ENCODE measurements around the gene CACNA2D2. TPM values are rescaled to one million over a fixed set of nuclear protein-coding genes. Genes with fewer than 3 reads are reported as not detected.

Gene CACNA2D2
- total and polyA plus RNA-seq, 4 donors, result 0.10 to 0.19 (median 0.15) TPM

GRCh38 chr3:50495609-50496423 lies 7.6 kb downstream of the CACNA2D2 start:
- no peak overlapping the region for H3K9ac ChIP-seq (ENCODE audit: low read depth in 1 of 2, low read length in 2 of 2)
- H3K9me3 ChIP-seq (ENCODE audit: control insufficient read depth in 4 of 4, low read length in 3 of 4), result no peaks in the 10 kb centered on the region
- no peaks in the 10 kb centered on the region for H3K4me1 ChIP-seq (ENCODE audit: control insufficient read depth in 4 of 4, insufficient read depth in 4 of 4, low read length in 3 of 4)
- DNase-seq (ENCODE audit: low spot score), result no peak
- H3K27ac ChIP-seq (ENCODE audit: low read depth in 1 of 2, low read length in 2 of 2), result no peak overlapping the region
- no peaks in the 10 kb centered on the region for H3K36me3 ChIP-seq (ENCODE audit: control insufficient read depth in 4 of 4, insufficient read depth in 3 of 4, low read depth in 1 of 4, low read length in 3 of 4)
- 87% methylated on average over 16 of the region's 16 CpGs for WGBS
- TF ChIP-seq EGR1 (IDR thresholded peaks at IDR 0.05; ENCODE audit: low read depth in 2 of 2) (no peak), HNF4A (conservative IDR thresholded peaks at IDR 0.05) (no peak), YY1 (IDR thresholded peaks at IDR 0.05) (no peak), CTCF (IDR thresholded peaks at IDR 0.05; ENCODE audit: low read depth, low read length, missing input control) (no peak), GABPA (IDR thresholded peaks at IDR 0.05 in 1 of 2, conservative IDR thresholded peaks at IDR 0.05 in 1 of 2) (no peak), HNF4G (IDR thresholded peaks at IDR 0.05) (no peak), REST (IDR thresholded peaks at IDR 0.05) (no peak), RAD21 (IDR thresholded peaks at IDR 0.05) (no peak), RXRA (IDR thresholded peaks at IDR 0.05) (no peak), NR2F2 (IDR thresholded peaks at IDR 0.05) (no peak)
- peaks cover 0 to 2% (median 0%) of the 10 kb centered on the region in 4 donors for H3K27me3 ChIP-seq (ENCODE audit: control insufficient read depth in 4 of 4, insufficient read depth in 4 of 4, low read length in 3 of 4)
- no peak overlapping the region for H3K4me3 ChIP-seq (ENCODE audit: low read depth in 1 of 3, low read length in 3 of 3)

GRCh38 chr3:50494126-50494525 lies 9.3 kb downstream of the CACNA2D2 start:
- Histone ChIP-seq H3K4me1 (ENCODE audit: control insufficient read depth in 4 of 4, insufficient read depth in 4 of 4, low read length in 3 of 4) (no peaks in the 10 kb centered on the region), H3K4me3 (ENCODE audit: low read depth in 1 of 3, low read length in 3 of 3) (no peak overlapping the region), H3K27ac (ENCODE audit: low read depth in 1 of 2, low read length in 2 of 2) (no peak overlapping the region), H3K9me3 (ENCODE audit: control insufficient read depth in 4 of 4, low read length in 3 of 4) (no peaks in the 10 kb centered on the region), H3K9ac (ENCODE audit: low read depth in 1 of 2, low read length in 2 of 2) (no peak overlapping the region), H3K27me3 (ENCODE audit: control insufficient read depth in 4 of 4, insufficient read depth in 4 of 4, low read length in 3 of 4) (no peaks in the 10 kb centered on the region), H3K36me3 (ENCODE audit: control insufficient read depth in 4 of 4, insufficient read depth in 3 of 4, low read depth in 1 of 4, low read length in 3 of 4) (no peaks in the 10 kb centered on the region)
- 82% methylated on average over 8 of the region's 8 CpGs for WGBS
- TF ChIP-seq YY1 (IDR thresholded peaks at IDR 0.05) (no peak), FOXA1 (IDR thresholded peaks at IDR 0.05) (no peak), RAD21 (IDR thresholded peaks at IDR 0.05) (no peak), HNF4G (IDR thresholded peaks at IDR 0.05) (no peak), ATF3 (IDR thresholded peaks at IDR 0.05) (no peak), NR2F2 (IDR thresholded peaks at IDR 0.05) (no peak), REST (IDR thresholded peaks at IDR 0.05) (no peak), FOXA2 (IDR thresholded peaks at IDR 0.05) (no peak), ZBTB33 (IDR thresholded peaks at IDR 0.05) (no peak), HNF4A (conservative IDR thresholded peaks at IDR 0.05) (no peak), SP1 (IDR thresholded peaks at IDR 0.05) (no peak)
- DNase-seq (ENCODE audit: low spot score), result no peak

All from liver (tissue), 9 donors.